C4-2B (cell line): ENCODE measurements around the gene WDR47.

ENCODE experiments used
- H3K27ac ChIP-seq: fragments of 450-650 bp; 2 replicates; pipeline ENCODE4 v1.5.1; 2017
- CTCF ChIP-seq: fragments of 450-650 bp; conservative IDR thresholded peaks from 2 replicates; pipeline ENCODE4 v1.5.1; 2017; ENCODE audit warnings: mild to moderate bottlenecking
- ZFX ChIP-seq: fragments of 450-650 bp; IDR thresholded peaks from 2 replicates; pipeline ENCODE4 v1.6.1; 2017

Gene WDR47

DNA sequence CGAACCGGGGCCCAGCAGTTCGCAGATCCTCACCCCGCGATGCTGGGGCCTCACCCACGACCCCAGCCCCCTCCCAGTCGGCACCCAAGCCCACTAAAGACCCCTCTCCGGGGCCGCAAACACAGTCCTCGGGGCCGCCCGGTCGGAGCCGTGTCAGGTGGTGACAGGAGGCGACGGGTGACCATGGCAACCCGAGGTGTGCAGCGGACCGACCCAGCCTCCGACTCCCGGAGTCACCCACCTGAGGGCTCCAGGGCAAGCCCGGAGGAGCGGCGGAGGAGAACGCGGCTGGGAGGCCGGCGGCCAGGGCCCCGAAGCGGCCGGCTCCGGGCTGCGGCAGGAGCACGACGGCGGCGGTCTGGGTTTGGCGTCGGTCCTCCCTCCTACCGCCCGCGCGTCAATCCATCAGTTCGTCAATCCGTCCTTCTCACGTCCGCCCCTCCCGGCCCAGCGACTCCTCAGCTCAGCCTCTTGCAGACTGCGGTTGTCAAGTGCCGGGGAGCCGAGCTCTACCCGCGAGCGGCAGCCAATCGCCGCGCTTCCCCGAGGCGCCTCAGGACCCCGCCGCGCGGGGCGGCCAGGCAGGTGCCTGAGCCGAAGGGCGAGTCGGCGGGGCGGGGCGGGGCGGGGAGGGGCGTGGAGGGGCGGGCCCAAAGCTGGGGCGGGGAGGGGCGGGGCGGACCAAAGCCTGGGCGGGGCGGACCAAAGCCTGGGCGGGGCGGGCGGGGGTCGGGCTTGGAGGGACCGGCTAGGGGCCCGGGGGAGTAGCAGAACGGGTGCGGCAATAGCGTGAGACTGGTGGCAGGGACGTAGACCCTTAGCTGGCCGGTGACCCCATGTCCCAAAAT is at the start of gene WDR47:
WDR47 (minus strand) TSS at position 482 of the 848 bp plus-strand sequence. CDS start 18,590 bp downstream, outside the sequence.
- TF ChIP-seq ZFX, result peak; percentile 58
- no peak for TF ChIP-seq CTCF
- peak within 1 kb of the TSS; percentile 83 for H3K27ac ChIP-seq

- TF ChIP-seq CTCF, result no peak
- TF ChIP-seq ZFX, result no peak
- peak overlapping the region; percentile 78 for H3K27ac ChIP-seq
Measured at GRCh38 chr1:109091078-109091838, 49.4 kb upstream of the WDR47 start.

- TF ChIP-seq CTCF, result no peak
- TF ChIP-seq ZFX, result peak; percentile 45
- peak within 1 kb of the TSS; percentile 78 for H3K27ac ChIP-seq
Measured at GRCh38 chr1:109090196-109091077, 48.5 kb upstream of the WDR47 start, which contains the start of gene TMEM167B. TSS of gene TMEM167B (plus strand) at chr1:109090764. CDS start at chr1:109090873, 109 bp downstream.

DNA sequence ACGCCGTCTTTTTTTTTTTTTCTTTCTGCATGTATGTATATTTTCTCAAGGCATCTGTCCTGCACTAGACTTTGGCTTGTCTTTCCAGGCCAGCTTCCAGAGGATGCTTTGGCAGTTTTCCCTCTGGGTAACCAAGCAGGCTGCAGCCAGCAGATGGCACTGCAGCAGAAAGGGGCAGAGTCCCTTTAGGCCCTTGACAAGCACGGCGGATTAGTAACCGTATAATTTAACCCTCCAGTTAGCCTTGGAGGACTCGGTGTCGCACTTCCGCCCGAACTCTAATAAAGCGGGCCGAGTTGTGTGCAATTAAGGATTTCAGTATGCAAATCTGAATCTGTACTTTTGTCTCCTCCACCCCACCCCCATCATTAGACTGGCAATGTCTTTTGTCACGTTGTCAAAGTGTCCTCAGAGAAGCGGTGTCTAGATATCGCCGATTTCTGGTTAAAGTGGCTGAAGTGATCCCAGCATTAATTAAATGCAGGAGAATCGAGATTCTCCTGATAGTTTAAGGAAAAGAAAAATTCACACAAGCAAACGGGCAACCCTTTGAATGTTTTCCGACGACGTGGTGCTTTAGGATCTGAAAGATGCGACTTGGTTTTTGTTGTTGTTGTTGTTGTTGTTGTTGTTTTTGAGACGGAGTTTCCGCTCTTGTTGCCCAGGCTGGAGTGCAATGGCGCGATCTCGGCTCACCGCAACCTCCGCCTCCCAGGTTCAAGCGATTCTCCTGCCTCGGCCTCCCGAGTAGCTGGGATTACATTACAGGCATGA is 47.5 kb upstream of the WDR47 start:
- H3K27ac ChIP-seq, result peak overlapping the region; percentile 78; the same call in 1 of the 2 replicates
- TF ChIP-seq ZFX, result no peak
- TF ChIP-seq CTCF, result peak; percentile 82

DNA sequence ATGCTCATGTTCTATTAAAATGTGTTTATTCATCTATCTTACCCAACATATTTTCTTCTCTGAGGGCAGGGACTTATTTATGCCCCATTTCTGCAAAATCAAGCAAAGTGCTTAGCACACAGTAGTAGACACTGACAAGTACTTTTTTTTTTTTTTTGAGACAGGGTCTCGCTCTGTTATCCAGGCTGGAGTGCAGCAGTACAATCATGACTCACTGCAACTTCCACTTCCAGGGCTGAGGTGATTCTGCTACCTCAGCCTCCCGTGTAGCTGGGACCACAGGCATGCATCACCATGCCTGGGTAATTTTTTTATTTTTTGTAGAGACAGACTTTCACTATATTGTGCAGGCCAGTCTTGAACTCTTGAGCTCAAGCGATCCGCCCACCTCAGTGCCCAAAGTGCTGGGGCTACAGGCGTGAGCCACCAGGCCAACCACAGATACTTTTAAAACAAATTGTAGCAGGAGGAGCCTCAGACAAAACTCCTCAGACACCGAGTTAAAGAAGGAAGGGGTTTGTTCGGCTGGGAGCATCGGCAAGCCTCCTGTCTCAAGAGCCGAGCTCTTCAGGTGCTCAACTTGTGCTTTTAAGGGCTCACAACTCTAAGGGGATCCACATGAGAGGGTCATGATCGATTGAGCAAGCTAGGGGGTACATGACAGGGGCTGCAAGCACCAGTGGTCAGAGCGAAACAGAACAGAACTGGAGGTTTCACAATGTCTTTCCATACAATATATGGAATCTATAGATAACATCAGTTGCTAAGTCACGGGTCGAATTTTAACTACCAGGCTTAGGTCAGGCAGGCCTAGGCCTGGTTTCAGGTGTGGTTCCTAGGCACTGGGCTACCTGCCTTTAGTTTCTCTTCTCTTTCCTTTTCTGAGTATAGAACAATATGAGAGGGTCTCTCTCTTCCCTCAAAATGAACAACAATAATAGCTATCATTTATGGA is 42.9 kb upstream of the WDR47 start:
- H3K27ac ChIP-seq, result no peak overlapping the region
- TF ChIP-seq ZFX (no peak), CTCF (no peak)

DNA sequence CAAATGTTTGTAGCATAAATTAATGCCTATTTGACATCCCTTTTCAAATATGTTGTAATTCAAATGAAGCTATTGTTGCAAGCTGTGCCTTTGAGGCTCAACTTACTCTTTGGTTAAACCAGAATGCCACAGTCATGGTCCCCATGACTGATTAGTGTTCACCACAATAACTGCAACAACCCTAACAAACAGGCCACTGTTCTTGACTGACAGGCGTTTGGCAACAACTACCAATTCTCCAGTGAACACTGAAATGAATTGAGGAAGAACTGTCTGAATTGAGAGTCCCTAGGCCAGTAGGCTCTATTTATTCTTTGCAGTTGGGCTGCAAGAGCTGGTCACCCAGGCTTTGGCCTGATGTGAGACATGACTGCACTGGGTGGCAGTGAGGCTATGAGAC is 42.0 kb upstream of the WDR47 start:
- no peak for TF ChIP-seq CTCF
- TF ChIP-seq ZFX, result no peak
- H3K27ac ChIP-seq, result no peak overlapping the region
